Neural progenitor cell (in vitro differentiated cells): ENCODE data around the gene DDX10. TPM values are rescaled to one million over a fixed set of nuclear protein-coding genes. Genes with fewer than 3 reads are reported as not detected.

Experiments
- DNase-seq: peaks from one replicate; pipeline ENCODE4 v3.0.0-alpha.2; 2016; ENCODE audit warnings: low spot score
- H2AFZ ChIP-seq: fragments of 200-600 bp; sonication (generic); replicated peaks from 2 replicates; pipeline ENCODE4 v1.6.1; 2016; ENCODE audit warnings: antibody characterized with exemption
- H3F3A ChIP-seq: fragments of 200-600 bp; sonication (generic); 2 replicates; pipeline ENCODE4 v1.6.1; 2016; ENCODE audit warnings: antibody characterized with exemption, low read depth
- H3K27ac ChIP-seq: fragments of 200-600 bp; sonication (generic); 2 replicates; pipeline ENCODE4 v1.5.1; 2016; ENCODE audit warnings: mild to moderate bottlenecking
- H3K27me3 ChIP-seq: fragments of 200-600 bp; sonication (generic); 2 replicates; pipeline ENCODE4 v1.6.1; 2016; ENCODE audit warnings: mild to moderate bottlenecking, moderate library complexity
- H3K36me3 ChIP-seq: fragments of 200-600 bp; sonication (generic); 2 replicates; pipeline ENCODE4 v1.5.1; 2016
- H3K4me1 ChIP-seq: fragments of 200-600 bp; sonication (generic); 2 replicates; pipeline ENCODE4 v1.6.1; 2016; ENCODE audit warnings: mixed run types
- H3K4me2 ChIP-seq: fragments of 200-600 bp; sonication (generic); 2 replicates; pipeline ENCODE4 v1.6.1; 2016
- H3K4me3 ChIP-seq: fragments of 200-600 bp; sonication (generic); 2 replicates; pipeline ENCODE4 v1.5.1; 2016
- H3K79me2 ChIP-seq: fragments of 200-600 bp; sonication (generic); 2 replicates; pipeline ENCODE4 v1.6.1; 2016; ENCODE audit warnings: low read depth
- H3K9ac ChIP-seq: fragments of 200-600 bp; sonication (generic); 2 replicates; pipeline ENCODE4 v1.6.1; 2016
- H3K9me3 ChIP-seq: fragments of 200-600 bp; sonication (generic); 2 replicates; pipeline ENCODE4 v1.5.1; 2016; ENCODE audit warnings: low read depth
- H4K20me1 ChIP-seq: fragments of 200-600 bp; sonication (generic); 2 replicates; pipeline ENCODE4 v1.6.1; 2016; ENCODE audit warnings: low read depth
- H3K27ac Mint-ChIP-seq: 3 replicates; pipeline ENCODE4 v1.8.0; 2021; ENCODE audit warnings: mixed read lengths
- H3K27me3 Mint-ChIP-seq: 2 replicates; pipeline ENCODE4 v1.8.0; 2022; ENCODE audit warnings: low read depth, mild to moderate bottlenecking, inconsistent platforms, moderate library complexity, mixed read lengths; ENCODE audit not compliant: insufficient read depth
- H3K36me3 Mint-ChIP-seq: 3 replicates; pipeline ENCODE4 v1.8.0; 2021; ENCODE audit warnings: mixed read lengths
- H3K4me1 Mint-ChIP-seq: 3 replicates; pipeline ENCODE4 v1.8.0; 2021; ENCODE audit warnings: mixed read lengths
- H3K4me3 Mint-ChIP-seq: 3 replicates; pipeline ENCODE4 v1.8.0; 2021; ENCODE audit warnings: mild to moderate bottlenecking, moderate library complexity, mixed read lengths
- H3K9me3 Mint-ChIP-seq: 3 replicates; pipeline ENCODE4 v1.8.0; 2020; ENCODE audit warnings: mixed read lengths
- CTCF ChIP-seq: fragments of 200-600 bp; sonication (generic); IDR thresholded peaks from 2 replicates; pipeline ENCODE4 v1.5.1; 2017; ENCODE audit warnings: antibody characterized with exemption, mild to moderate bottlenecking
- EZH2 ChIP-seq: fragments of 200-600 bp; sonication (generic); IDR thresholded peaks from 2 replicates; pipeline ENCODE4 v1.6.1; 2017; ENCODE audit warnings: antibody characterized with exemption, mild to moderate bottlenecking, moderate library complexity
- EZH2phosphoT487 ChIP-seq: fragments of 200-600 bp; sonication (generic); IDR thresholded peaks from 2 replicates; pipeline ENCODE4 v1.6.1; 2017; ENCODE audit warnings: antibody characterized with exemption
- total RNA-seq: library from RNA; depleted of rRNA; stranded (reverse); fragments of >200 nt; gene quantifications from 2 replicates; pipeline ENCODE4 v1.2.3, GENCODE V29; 2015; ENCODE audit warnings: low replicate concordance

DDX10 gene
- total RNA-seq, 1 donor from 2014 or later = 34.1 TPM

- H3K4me1 Mint-ChIP-seq = peaks cover 4% of the 10 kb centered on the region
- no peak for DNase-seq
- no peak overlapping the region for H2AFZ ChIP-seq
- H3K4me3 Mint-ChIP-seq = no peak overlapping the region
- no peak overlapping the region for H3K27ac ChIP-seq
- H3K9me3 Mint-ChIP-seq = peaks cover 25% of the 10 kb centered on the region
- H3K27ac Mint-ChIP-seq = no peak overlapping the region
- no peaks in the 10 kb centered on the region for H3K36me3 ChIP-seq
- H3F3A ChIP-seq = no peaks in the 10 kb centered on the region
- peaks cover 10% of the 10 kb centered on the region for H3K36me3 Mint-ChIP-seq
- no peak overlapping the region for H3K4me3 ChIP-seq
- no peak overlapping the region for H3K4me2 ChIP-seq
- peaks cover 23% of the 10 kb centered on the region for H3K79me2 ChIP-seq
- no peak overlapping the region for H3K9ac ChIP-seq
- H3K27me3 Mint-ChIP-seq = no peaks in the 10 kb centered on the region
- TF ChIP-seq EZH2 (no peak), EZH2phosphoT487 (no peak), CTCF (no peak)
- no peaks in the 10 kb centered on the region for H3K9me3 ChIP-seq
- H3K4me1 ChIP-seq = no peaks in the 10 kb centered on the region
- H4K20me1 ChIP-seq = no peaks in the 10 kb centered on the region
- no peaks in the 10 kb centered on the region for H3K27me3 ChIP-seq
Observed at GRCh38 chr11:108781946-108782345, 117.1 kb downstream of the DDX10 start.

GRCh38 chr11:108786281-108786990, 121.6 kb downstream of the DDX10 start:
- H3K4me1 ChIP-seq = peaks cover 7% of the 10 kb centered on the region
- H3K9me3 Mint-ChIP-seq = peaks cover 18% of the 10 kb centered on the region
- no peaks in the 10 kb centered on the region for H4K20me1 ChIP-seq
- H3K36me3 Mint-ChIP-seq = peaks cover 4% of the 10 kb centered on the region
- no peaks in the 10 kb centered on the region for H3F3A ChIP-seq
- no peaks in the 10 kb centered on the region for H3K27me3 Mint-ChIP-seq
- H3K27ac ChIP-seq = no peak overlapping the region
- no peaks in the 10 kb centered on the region for H3K36me3 ChIP-seq
- peaks cover 13% of the 10 kb centered on the region for H3K4me1 Mint-ChIP-seq
- no peak overlapping the region for H3K4me3 ChIP-seq
- DNase-seq = no peak
- no peaks in the 10 kb centered on the region for H3K9me3 ChIP-seq
- H3K79me2 ChIP-seq = peaks cover 30% of the 10 kb centered on the region
- TF ChIP-seq CTCF (no peak), EZH2 (no peak), EZH2phosphoT487 (no peak)
- H3K27ac Mint-ChIP-seq = no peak overlapping the region
- H3K9ac ChIP-seq = no peak overlapping the region
- no peak overlapping the region for H3K4me2 ChIP-seq
- H2AFZ ChIP-seq = no peak overlapping the region
- no peak overlapping the region for H3K4me3 Mint-ChIP-seq
- H3K27me3 ChIP-seq = no peaks in the 10 kb centered on the region

- Histone ChIP-seq H3K4me1 (peaks cover 7% of the 10 kb centered on the region), H3F3A (no peaks in the 10 kb centered on the region), H3K27me3 (no peaks in the 10 kb centered on the region), H3K4me2 (no peak overlapping the region), H3K9ac (no peak overlapping the region), H3K9me3 (no peaks in the 10 kb centered on the region), H3K27ac (no peak overlapping the region), H3K4me3 (no peak overlapping the region), H3K36me3 (no peaks in the 10 kb centered on the region), H4K20me1 (no peaks in the 10 kb centered on the region), H3K79me2 (peaks cover 30% of the 10 kb centered on the region), H2AFZ (no peak overlapping the region)
- no peak for DNase-seq
- Mint-ChIP-seq H3K27ac (no peak overlapping the region), H3K4me1 (peaks cover 13% of the 10 kb centered on the region), H3K36me3 (peaks cover 4% of the 10 kb centered on the region), H3K27me3 (no peaks in the 10 kb centered on the region), H3K9me3 (peaks cover 18% of the 10 kb centered on the region), H3K4me3 (no peak overlapping the region)
- TF ChIP-seq EZH2 (no peak), EZH2phosphoT487 (no peak), CTCF (no peak)
Observed at GRCh38 chr11:108787105-108787504, 122.2 kb downstream of the DDX10 start.
